Duodenal mucosa (tissue), 2 donors: Measurements from ENCODE around the gene RABGAP1L.

Experiments
- H3K27ac ChIP-seq: one replicate; pipeline ENCODE4 v1.7.0; 2013; ENCODE audit warnings: low read depth, low read length
- H3K27me3 ChIP-seq, 2 donors: one replicate each; pipeline ENCODE4 v1.7.0; 2013; ENCODE audit warnings: low read length in 2 of 2, control low read depth in 1 of 2; ENCODE audit not compliant: insufficient read depth in 2 of 2, control insufficient read depth in 1 of 2
- H3K36me3 ChIP-seq, 2 donors: one replicate each; pipeline ENCODE4 v1.7.0; 2013; ENCODE audit warnings: low read length in 2 of 2, control low read depth in 1 of 2; ENCODE audit not compliant: insufficient read depth in 2 of 2, control insufficient read depth in 1 of 2
- H3K4me1 ChIP-seq, 2 donors: one replicate each; pipeline ENCODE4 v1.7.0; 2013; ENCODE audit warnings: low read length in 2 of 2, control low read depth in 1 of 2; ENCODE audit not compliant: insufficient read depth in 2 of 2, control insufficient read depth in 1 of 2
- H3K4me3 ChIP-seq, 2 donors: one replicate each; pipeline ENCODE4 v1.7.0; 2013; ENCODE audit warnings: low read length in 2 of 2, low read depth in 1 of 2
- H3K9ac ChIP-seq, 2 donors: one replicate each; pipeline ENCODE4 v1.7.0; 2013; ENCODE audit warnings: low read length in 2 of 2, low read depth in 1 of 2
- H3K9me3 ChIP-seq, 2 donors: one replicate each; pipeline ENCODE4 v1.7.0; 2013; ENCODE audit warnings: low read length in 2 of 2, control low read depth in 1 of 2; ENCODE audit not compliant: control insufficient read depth in 1 of 2

The RABGAP1L gene

DNA sequence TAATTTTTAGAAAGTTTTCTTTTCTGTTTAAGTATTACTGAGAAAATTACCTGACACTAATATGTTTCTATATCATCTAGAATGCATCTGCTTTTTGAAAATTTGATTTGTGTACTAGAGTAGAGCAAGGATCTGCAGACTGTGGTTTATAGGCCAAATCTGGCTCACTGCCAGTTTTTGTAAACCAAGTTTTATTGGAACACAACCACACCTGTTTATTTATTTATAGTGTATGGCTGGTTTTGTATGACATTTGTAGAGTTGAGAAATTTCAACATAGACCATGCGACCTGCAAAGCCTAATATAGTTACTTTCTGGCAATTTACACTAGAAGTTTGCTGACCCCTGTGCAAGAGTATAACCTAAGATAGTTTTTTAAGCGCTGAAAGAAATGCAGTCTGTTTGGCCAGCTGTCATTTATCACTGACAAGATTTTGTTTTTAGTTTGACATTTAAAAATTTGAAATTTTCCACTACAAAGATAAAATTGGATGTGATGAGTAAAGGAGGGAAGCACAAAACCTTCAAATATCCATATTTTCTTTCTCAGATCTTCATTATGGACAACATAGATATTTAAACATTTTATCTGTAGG lies 804.3 kb downstream of the RABGAP1L start:
- H3K4me3 ChIP-seq, result no peak overlapping the region
- H3K27me3 ChIP-seq, result no peaks in the 10 kb centered on the region
- no peak overlapping the region for H3K9ac ChIP-seq
- peaks cover 0 to 8% of the 10 kb centered on the region in 2 donors for H3K36me3 ChIP-seq
- no peaks in the 10 kb centered on the region for H3K9me3 ChIP-seq
- H3K4me1 ChIP-seq, result peaks cover 30 to 46% of the 10 kb centered on the region in 2 donors
- H3K27ac ChIP-seq, result no peak overlapping the region

DNA sequence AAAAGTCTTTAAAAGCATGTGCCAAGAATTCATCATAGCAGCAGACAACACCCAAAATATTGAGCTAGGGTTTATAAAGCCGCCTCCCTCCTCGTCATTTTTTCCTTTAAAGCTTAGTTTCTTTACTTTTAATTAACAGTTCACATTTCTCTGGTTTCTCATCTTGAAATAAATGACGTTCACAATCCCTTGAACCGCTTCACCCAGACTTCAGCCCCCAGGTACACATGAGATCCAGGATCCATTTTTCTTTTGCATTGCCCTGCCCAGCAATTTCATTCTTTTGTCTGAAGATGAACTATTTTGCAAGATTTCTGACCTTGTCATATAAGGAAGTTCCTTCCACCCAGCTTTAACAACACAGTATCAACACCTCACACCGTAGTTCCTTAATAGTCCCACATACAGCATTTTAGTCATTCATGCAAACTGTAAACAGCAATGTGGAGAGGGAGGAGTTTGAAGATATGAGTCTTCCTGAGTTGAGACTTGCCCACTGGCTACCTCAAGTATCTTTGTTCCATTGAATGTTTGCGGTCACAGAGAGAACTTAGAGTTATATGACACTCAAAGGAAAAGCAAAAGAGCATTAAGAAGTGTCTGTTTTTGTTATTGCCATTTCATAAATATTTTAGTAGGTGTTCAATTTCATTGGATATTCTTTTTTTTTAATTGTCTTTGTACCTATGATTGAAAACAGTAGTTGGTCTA lies 805.1 kb downstream of the RABGAP1L start:
- H3K36me3 ChIP-seq, result peaks cover under 1 to 5% of the 10 kb centered on the region in 2 donors
- H3K4me3 ChIP-seq, result no peak overlapping the region
- peaks cover 35 to 46% of the 10 kb centered on the region in 2 donors for H3K4me1 ChIP-seq
- no peaks in the 10 kb centered on the region for H3K9me3 ChIP-seq
- H3K27ac ChIP-seq, result peak overlapping the region; percentile 68
- peak overlapping the region in 1 of 2 donors; percentile 58 for H3K9ac ChIP-seq
- no peaks in the 10 kb centered on the region for H3K27me3 ChIP-seq

GRCh38 chr1:174964972-174965361 lies 805.6 kb downstream of the RABGAP1L start:
- H3K9me3 ChIP-seq, result no peaks in the 10 kb centered on the region
- H3K4me1 ChIP-seq, result peaks cover 35 to 46% of the 10 kb centered on the region in 2 donors
- no peaks in the 10 kb centered on the region for H3K27me3 ChIP-seq
- peak overlapping the region; percentile 68 for H3K27ac ChIP-seq
- peaks cover 0 to 8% of the 10 kb centered on the region in 2 donors for H3K36me3 ChIP-seq
- peak overlapping the region; percentile 17 to 37 for H3K4me3 ChIP-seq
- H3K9ac ChIP-seq, result peak overlapping the region; percentile 7 to 58

DNA sequence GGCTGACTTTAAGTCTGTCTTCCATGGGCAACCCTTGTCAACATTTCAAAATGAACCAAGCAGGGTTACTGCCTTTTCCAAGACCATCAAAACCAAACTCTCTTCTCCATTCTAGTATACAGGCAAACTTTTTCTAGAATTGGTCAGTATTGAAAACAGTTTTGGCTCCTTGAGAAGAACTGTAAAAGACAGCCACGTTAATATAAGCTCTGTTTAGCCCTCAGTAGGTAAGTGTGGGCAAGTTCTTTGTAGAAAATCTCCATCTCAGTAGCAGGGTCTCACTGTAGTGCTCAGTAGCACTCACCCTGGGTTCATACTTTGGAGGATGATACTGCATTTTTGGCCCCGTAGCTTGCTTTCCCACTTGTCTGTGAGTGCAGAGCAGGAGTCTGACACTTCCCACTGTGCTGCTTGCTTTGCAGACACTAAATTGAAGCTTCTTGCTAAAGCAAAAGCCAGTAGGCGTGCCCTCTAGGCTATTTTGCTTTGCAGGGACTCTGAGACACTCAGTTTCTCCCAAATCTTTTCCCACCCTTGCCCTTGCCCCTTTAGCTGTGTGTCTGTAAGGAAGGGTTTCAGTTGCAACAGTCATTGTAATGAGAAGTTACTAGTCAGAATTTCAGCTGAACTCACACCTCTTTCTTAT lies 806.2 kb downstream of the RABGAP1L start:
- peaks cover 35 to 46% of the 10 kb centered on the region in 2 donors for H3K4me1 ChIP-seq
- no peaks in the 10 kb centered on the region for H3K9me3 ChIP-seq
- no peaks in the 10 kb centered on the region for H3K27me3 ChIP-seq
- peak overlapping the region; percentile 17 to 37 for H3K4me3 ChIP-seq
- H3K9ac ChIP-seq, result peak overlapping the region; percentile 7 to 58
- peaks cover 0 to 8% of the 10 kb centered on the region in 2 donors for H3K36me3 ChIP-seq
- H3K27ac ChIP-seq, result peak overlapping the region; percentile 68

GRCh38 chr1:174966008-174966572 lies 806.8 kb downstream of the RABGAP1L start:
- Histone ChIP-seq H3K4me1 (peaks cover 35 to 46% of the 10 kb centered on the region in 2 donors), H3K36me3 (peaks cover 0 to 8% of the 10 kb centered on the region in 2 donors), H3K9me3 (no peaks in the 10 kb centered on the region), H3K27me3 (no peaks in the 10 kb centered on the region), H3K27ac (peak overlapping the region; percentile 34), H3K9ac (peak overlapping the region; percentile 7 to 58), H3K4me3 (peak overlapping the region; percentile 0 to 17)

GRCh38 chr1:174967845-174968705 lies 808.8 kb downstream of the RABGAP1L start:
- Histone ChIP-seq H3K27me3 (no peaks in the 10 kb centered on the region), H3K4me3 (no peak overlapping the region), H3K27ac (no peak overlapping the region), H3K36me3 (peaks cover 0 to 8% of the 10 kb centered on the region in 2 donors), H3K4me1 (peaks cover 38 to 54% of the 10 kb centered on the region in 2 donors), H3K9me3 (no peaks in the 10 kb centered on the region), H3K9ac (no peak overlapping the region)

DNA sequence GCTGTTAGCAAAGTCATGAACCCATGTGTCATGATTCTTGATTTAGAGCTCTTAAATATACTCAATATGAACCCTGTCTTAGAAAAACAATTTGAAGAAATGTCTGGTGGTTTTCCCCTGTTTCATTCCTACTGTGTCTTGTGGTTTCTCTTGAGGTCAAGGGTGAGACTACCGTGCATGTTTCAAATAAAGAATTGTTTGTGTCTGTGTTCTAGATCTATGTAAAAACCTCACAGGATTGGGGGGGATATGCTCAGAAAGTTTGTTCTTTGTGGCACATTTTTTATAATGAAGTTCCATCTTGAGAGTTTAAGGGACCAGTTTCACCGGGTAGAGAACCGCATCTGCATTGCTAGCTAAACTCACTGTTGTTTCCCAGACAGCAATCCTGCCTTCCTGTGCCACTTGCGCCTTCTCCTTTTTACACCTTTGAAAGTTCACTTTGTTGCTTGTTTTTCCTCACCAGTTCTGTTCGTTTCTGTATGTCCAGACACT lies 809.5 kb downstream of the RABGAP1L start:
- no peaks in the 10 kb centered on the region for H3K27me3 ChIP-seq
- no peaks in the 10 kb centered on the region for H3K9me3 ChIP-seq
- H3K36me3 ChIP-seq, result peaks cover 0 to 8% of the 10 kb centered on the region in 2 donors
- H3K9ac ChIP-seq, result no peak overlapping the region
- peaks cover 36 to 47% of the 10 kb centered on the region in 2 donors for H3K4me1 ChIP-seq
- peak overlapping the region; percentile 49 for H3K27ac ChIP-seq
- no peak overlapping the region for H3K4me3 ChIP-seq

GRCh38 chr1:174969977-174970376 lies 810.7 kb downstream of the RABGAP1L start:
- no peak overlapping the region for H3K27ac ChIP-seq

GRCh38 chr1:174971466-174971865 lies 812.1 kb downstream of the RABGAP1L start:
- no peak overlapping the region for H3K9ac ChIP-seq
- no peak overlapping the region for H3K27ac ChIP-seq

More at GRCh38 chr1:174969977-174970376, 810.7 kb downstream of the RABGAP1L start:
- H3K36me3 ChIP-seq, result peaks cover 6 to 11% of the 10 kb centered on the region in 2 donors
- no peak overlapping the region for H3K4me3 ChIP-seq
- no peaks in the 10 kb centered on the region for H3K9me3 ChIP-seq
- H3K27me3 ChIP-seq, result no peaks in the 10 kb centered on the region
- peaks cover 27 to 35% of the 10 kb centered on the region in 2 donors for H3K4me1 ChIP-seq
- H3K9ac ChIP-seq, result no peak overlapping the region

More at GRCh38 chr1:174971466-174971865, 812.1 kb downstream of the RABGAP1L start:
- Histone ChIP-seq H3K4me1 (peaks cover 16 to 20% of the 10 kb centered on the region in 2 donors), H3K36me3 (peaks cover 12 to 17% of the 10 kb centered on the region in 2 donors), H3K4me3 (no peak overlapping the region), H3K27me3 (no peaks in the 10 kb centered on the region), H3K9me3 (no peaks in the 10 kb centered on the region)
